Testis (tissue), 3 donors: Measurements from ENCODE around the gene ENTPD2. TPM values are rescaled to one million over a fixed set of nuclear protein-coding genes. Genes with fewer than 3 reads are reported as not detected.

Source experiments
- DNase-seq: peaks from one replicate; pipeline ENCODE4 v3.0.0-alpha.2; 2019
- H3K27ac ChIP-seq, 2 donors: fragments of 200-600 bp; sonication (generic); one replicate each; pipeline ENCODE4 v1.5.1; 2019
- H3K27me3 ChIP-seq: fragments of 200-600 bp; sonication (generic); one replicate; pipeline ENCODE4 v1.5.1; 2019
- H3K36me3 ChIP-seq: fragments of 200-600 bp; sonication (generic); one replicate; pipeline ENCODE4 v1.5.1; 2017; ENCODE audit warnings: low read depth; ENCODE audit errors: missing control alignments
- H3K4me1 ChIP-seq: fragments of 200-600 bp; sonication (generic); one replicate; pipeline ENCODE4 v1.5.1; 2019
- H3K4me3 ChIP-seq, 2 donors: fragments of 200-600 bp; sonication (generic); one replicate each; pipeline ENCODE4 v1.5.1; 2017 to 2019
- H3K9me3 ChIP-seq: fragments of 200-600 bp; sonication (generic); one replicate; pipeline ENCODE4 v1.5.1; 2017
- CTCF ChIP-seq, 3 experiments: fragments of 450-650 bp in 2 of 3; fragments of 200-600 bp in 1 of 3; sonication (generic) in 1 of 3; IDR thresholded peaks; one replicate each; pipeline ENCODE4 v1.5.1; 2016 to 2019; ENCODE audit warnings: antibody characterized with exemption in 3 of 3, mild to moderate bottlenecking in 2 of 3, moderate library complexity in 1 of 3
- POLR2A ChIP-seq: fragments of 450-650 bp; IDR thresholded peaks from one replicate; pipeline ENCODE4 v1.6.1; 2017; ENCODE audit warnings: antibody characterized with exemption, mild to moderate bottlenecking, moderate library complexity
- WGBS, 2 donors: methylation state at CpG; one replicate each; pipeline ENCODE4 v1.1.5; 2018; 5-methylcytosine and 5-hydroxymethylcytosine counted together
- intact Hi-C: fragments of 100-400 bp; cut with DNase I; formaldehyde crosslinking; loops from one replicate; pipeline ENCODE4 v1.15.1; 2023; ENCODE audit warnings: low total_unique reads
- polyA plus RNA-seq: library from polyadenylated mRNA; stranded (reverse); fragments of 350-450 nt; fragmentation: Illumina TruSeq; extraction: RNeasy Lipid Tissue Mini Kit (QIAGEN cat#74804); gene quantifications from one replicate; pipeline ENCODE4 v1.2.3, GENCODE V29; 2014; ENCODE audit warnings: low read depth, low replicate concordance; ENCODE audit not compliant: insufficient read depth
- total RNA-seq, 2 donors: library from RNA; depleted of rRNA; stranded (reverse); fragments of >200 nt; gene quantifications; one replicate each; pipeline ENCODE4 v1.2.3, GENCODE V29; 2016

ENTPD2 gene
- total and polyA plus RNA-seq, 3 donors from 2014 or later = 5.7 to 9.6 (median 8.5) TPM

GRCh38 chr9:137021979-137022661, 31.7 kb downstream of the ENTPD2 start:
- no peaks in the 10 kb centered on the region for H3K36me3 ChIP-seq
- no peak overlapping the region for H3K27ac ChIP-seq
- DNase-seq = peak; percentile 63
- no peak overlapping the region for H3K4me3 ChIP-seq
- H3K4me1 ChIP-seq = peaks cover 12% of the 10 kb centered on the region
- H3K27me3 ChIP-seq = no peaks in the 10 kb centered on the region
- H3K9me3 ChIP-seq = no peaks in the 10 kb centered on the region
- WGBS, 2 donors = 69 to 86% methylated on average over 10 to 30 of the region's 30 CpGs
- TF ChIP-seq POLR2A = no peak
- no peak for TF ChIP-seq CTCF (IDR thresholded peaks at IDR 0.05)
- intact Hi-C loops = no loop called here

GRCh38 chr9:137021568-137021978, 32.3 kb downstream of the ENTPD2 start:
- no peak for TF ChIP-seq CTCF (IDR thresholded peaks at IDR 0.05)
- TF ChIP-seq POLR2A = no peak
- Histone ChIP-seq H3K27ac (no peak overlapping the region), H3K9me3 (no peaks in the 10 kb centered on the region), H3K4me1 (peaks cover 7% of the 10 kb centered on the region), H3K4me3 (no peak overlapping the region), H3K36me3 (no peaks in the 10 kb centered on the region), H3K27me3 (no peaks in the 10 kb centered on the region)
- intact Hi-C loops = no loop called here
- no peak for DNase-seq
- WGBS, 2 donors = 79 to 94% methylated on average over 3 to 6 of the region's 6 CpGs

- no peak for DNase-seq
- TF ChIP-seq POLR2A (no peak), CTCF (IDR thresholded peaks at IDR 0.05) (no peak)
- intact Hi-C loops = no loop called here
- no peaks in the 10 kb centered on the region for H3K27me3 ChIP-seq
- H3K4me3 ChIP-seq = no peak overlapping the region
- no peaks in the 10 kb centered on the region for H3K36me3 ChIP-seq
- no peak overlapping the region for H3K27ac ChIP-seq
- peaks cover 6% of the 10 kb centered on the region for H3K4me1 ChIP-seq
- 89 to 94% methylated on average over 3 to 32 of the region's 32 CpGs for WGBS, 2 donors
- H3K9me3 ChIP-seq = no peaks in the 10 kb centered on the region
These were observed 32.9 kb downstream of the ENTPD2 start for GRCh38 chr9:137020771-137021567.

- no peaks in the 10 kb centered on the region for H3K4me1 ChIP-seq
- H3K27me3 ChIP-seq = no peaks in the 10 kb centered on the region
- TF ChIP-seq POLR2A (no peak), CTCF (IDR thresholded peaks at IDR 0.05) (no peak)
- no peak for DNase-seq
- H3K27ac ChIP-seq = no peak overlapping the region
- WGBS, 2 donors = 95 to 97% methylated on average over 13 to 34 of the region's 34 CpGs
- intact Hi-C loops = no loop called here
- no peaks in the 10 kb centered on the region for H3K9me3 ChIP-seq
- H3K4me3 ChIP-seq = no peak overlapping the region
- H3K36me3 ChIP-seq = no peaks in the 10 kb centered on the region
These were observed 33.8 kb downstream of the ENTPD2 start for GRCh38 chr9:137019891-137020683.
